H1 (cell line): ENCODE data around the gene SLC25A21. TPM values are rescaled to one million over a fixed set of nuclear protein-coding genes. Genes with fewer than 3 reads are reported as not detected.

Experiments
- CTCF ChIA-PET: fragments of 300-600 bp; sonication (Branson Sonifier 250); formaldehyde crosslinking; loops from one replicate; lab custom pipeline; 2021; ENCODE audit not compliant: partially characterized antibody; lab: Charles Lee
- POLR2A ChIA-PET: fragments of 300-600 bp; sonication (Branson Sonifier 250); formaldehyde crosslinking; loops from one replicate; lab custom pipeline; 2021; ENCODE audit warnings: inconsistent platforms; ENCODE audit not compliant: partially characterized antibody; lab: Charles Lee
- DNase-seq, 2 experiments: peaks; one replicate each; pipeline versions ENCODE4 v3.0.0 to v3.0.0-alpha.2; 2010 to 2022; ENCODE audit warnings: low spot score in 2 of 2, low read depth in 1 of 2, mixed read lengths in 1 of 2
- FAIRE-seq: peaks from 2 replicates; lab custom pipeline; 2011; peaks lifted over from hg19 to GRCh38; lab: Jason Lieb, UNC
- H2AFZ ChIP-seq: 2 replicates; pipeline ENCODE4 v1.8.1; 2012; ENCODE audit warnings: low read length, inconsistent platforms
- H2AK5ac ChIP-seq: 2 replicates; pipeline ENCODE4 v1.6.1; 2013; ENCODE audit warnings: low read depth, low read length
- H2BK120ac ChIP-seq: replicated peaks from 2 replicates; pipeline ENCODE3; 2013; ENCODE audit warnings: low read depth, low read length, inconsistent platforms
- H2BK12ac ChIP-seq: 2 replicates; pipeline ENCODE4 v1.6.1; 2013; ENCODE audit warnings: low read depth, low read length
- H2BK15ac ChIP-seq: 2 replicates; pipeline ENCODE4 v1.6.1; 2013; ENCODE audit warnings: low read length
- H2BK20ac ChIP-seq: 2 replicates; pipeline ENCODE4 v1.6.1; 2013; ENCODE audit warnings: low read length
- H2BK5ac ChIP-seq: 2 replicates; pipeline ENCODE4 v1.6.1; 2013; ENCODE audit warnings: low read depth, low read length
- H3K14ac ChIP-seq: 2 replicates; pipeline ENCODE4 v1.6.1; 2013; ENCODE audit warnings: inconsistent platforms; ENCODE audit not compliant: insufficient read length
- H3K18ac ChIP-seq: 2 replicates; pipeline ENCODE4 v1.6.1; 2013; ENCODE audit warnings: low read length; ENCODE audit errors: extremely low read depth
- H3K23ac ChIP-seq: 2 replicates; pipeline ENCODE4 v1.6.1; 2013; ENCODE audit warnings: inconsistent platforms; ENCODE audit not compliant: insufficient read length
- H3K23me2 ChIP-seq: 2 replicates; pipeline ENCODE4 v1.6.1; 2013; ENCODE audit warnings: low read depth, low read length
- H3K27ac ChIP-seq: 2 replicates; pipeline ENCODE4 v1.6.1; 2011; ENCODE audit warnings: low read depth, low read length, inconsistent platforms
- H3K27me3 ChIP-seq, 4 experiments: replicated peaks in 1 of 4; 1 replicate in 1 of 4; 2 replicates in 3 of 4; pipeline versions ENCODE4 v1.6.1 to v1.8.1; 2011 to 2013; ENCODE audit warnings: low read length in 3 of 4, mild to moderate bottlenecking in 3 of 4, inconsistent platforms in 2 of 4, mixed read lengths in 2 of 4, moderate library complexity in 1 of 4; ENCODE audit not compliant: control insufficient read depth in 3 of 4, insufficient read depth in 3 of 4; ENCODE audit errors: extremely low read depth in 1 of 4
- H3K36me3 ChIP-seq, 4 experiments: 2 replicates each; pipeline versions ENCODE4 v1.6.1 to v1.8.1; 2011 to 2013; ENCODE audit warnings: mild to moderate bottlenecking in 4 of 4, low read length in 3 of 4, moderate library complexity in 2 of 4, control low read depth in 1 of 4, inconsistent platforms in 1 of 4; ENCODE audit not compliant: insufficient read depth in 4 of 4, control insufficient read depth in 2 of 4
- H3K4ac ChIP-seq: replicated peaks from 2 replicates; pipeline ENCODE3; 2013; ENCODE audit warnings: low read length, low read depth, mixed read lengths, inconsistent platforms; ENCODE audit not compliant: insufficient read length
- H3K4me1 ChIP-seq, 4 experiments: replicated peaks in 1 of 4; 1 replicate in 1 of 4; 2 replicates in 3 of 4; pipeline versions ENCODE4 v1.6.1 to v1.8.1; 2011 to 2013; ENCODE audit warnings: low read length in 3 of 4, inconsistent platforms in 2 of 4, mixed read lengths in 1 of 4; ENCODE audit not compliant: insufficient read depth in 4 of 4, control insufficient read depth in 3 of 4
- H3K4me2 ChIP-seq, 2 experiments: 2 replicates each; pipeline versions ENCODE4 v1.6.1 to v1.8.1; 2011 to 2013; ENCODE audit warnings: low read depth in 2 of 2, low read length in 2 of 2, control low read depth in 1 of 2, inconsistent platforms in 1 of 2, mild to moderate bottlenecking in 1 of 2; ENCODE audit not compliant: insufficient read depth in 1 of 2
- H3K4me3 ChIP-seq, 4 experiments: fragments of 200-600, 300-600 bp in 1 of 4; sonication (generic), shearing (Covaris generic), sonication (Bioruptor Twin) in 1 of 4; 2 replicates each; pipeline versions ENCODE4 v1.5.1 to v1.8.1; 2011 to 2016; ENCODE audit warnings: low read length in 4 of 4, low read depth in 3 of 4, control low read depth in 2 of 4, inconsistent platforms in 2 of 4, mild to moderate bottlenecking in 2 of 4, mixed read lengths in 1 of 4, moderate library complexity in 1 of 4; ENCODE audit not compliant: insufficient read depth in 2 of 4; ENCODE audit errors: extremely low read depth in 1 of 4
- H3K56ac ChIP-seq: replicated peaks from 2 replicates; pipeline ENCODE3; 2013; ENCODE audit warnings: low read depth, mild to moderate bottlenecking, mixed read lengths, low read length, inconsistent platforms; ENCODE audit not compliant: insufficient read length
- H3K79me1 ChIP-seq: 2 replicates; pipeline ENCODE4 v1.6.1; 2013; ENCODE audit warnings: low read depth, low read length, control low read depth
- H3K79me2 ChIP-seq, 2 experiments: 2 replicates each; pipeline versions ENCODE4 v1.6.1 to v1.8.1; 2012 to 2013; ENCODE audit warnings: low read length in 2 of 2, mild to moderate bottlenecking in 2 of 2, inconsistent platforms in 1 of 2; ENCODE audit not compliant: insufficient read depth in 2 of 2, control insufficient read depth in 1 of 2
- H3K9ac ChIP-seq, 4 experiments: replicated peaks in 1 of 4; 1 replicate in 1 of 4; 2 replicates in 3 of 4; pipeline versions ENCODE4 v1.6.1 to v1.8.1; 2011 to 2013; ENCODE audit warnings: low read depth in 3 of 4, low read length in 3 of 4, control low read depth in 2 of 4, mild to moderate bottlenecking in 2 of 4, moderate library complexity in 2 of 4, inconsistent platforms in 1 of 4; ENCODE audit errors: extremely low read depth in 1 of 4
- H3K9me3 ChIP-seq, 2 experiments: 2 replicates each; pipeline versions ENCODE4 v1.6.1 to v1.8.1; 2012 to 2013; ENCODE audit warnings: mild to moderate bottlenecking in 2 of 2, moderate library complexity in 2 of 2, control low read depth in 1 of 2, inconsistent platforms in 1 of 2, low read depth in 1 of 2, low read length in 1 of 2, mixed read lengths in 1 of 2; ENCODE audit not compliant: insufficient read depth in 2 of 2
- H4K20me1 ChIP-seq, 2 experiments: replicated peaks in 1 of 2; 2 replicates each; pipeline versions ENCODE3 to v1.8.1; 2011 to 2013; ENCODE audit warnings: inconsistent platforms in 2 of 2, low read length in 2 of 2, mild to moderate bottlenecking in 1 of 2; ENCODE audit not compliant: insufficient read depth in 2 of 2, control insufficient read depth in 1 of 2
- H4K5ac ChIP-seq: 2 replicates; pipeline ENCODE4 v1.6.1; 2013; ENCODE audit warnings: low read length, low read depth, mixed read lengths, inconsistent platforms; ENCODE audit not compliant: insufficient read length
- H4K8ac ChIP-seq: 2 replicates; pipeline ENCODE4 v1.8.0; 2013; ENCODE audit warnings: mild to moderate bottlenecking, moderate library complexity, low read length, inconsistent platforms; ENCODE audit not compliant: insufficient read depth; ENCODE audit errors: extremely low read depth
- H4K91ac ChIP-seq: replicated peaks from 2 replicates; pipeline ENCODE3; 2013; ENCODE audit warnings: low read length, mixed read lengths, inconsistent platforms; ENCODE audit not compliant: insufficient read length
- BRCA1 ChIP-seq: IDR thresholded peaks from 2 replicates; pipeline ENCODE4 v1.6.1; 2012; ENCODE audit warnings: low read depth, low read length, improper control_type of control experiment
- CBX8 ChIP-seq: fragments of 300-800, 300-1000 bp; sonication (generic); IDR thresholded peaks from 2 replicates; pipeline ENCODE4 v1.7.1; 2016; ENCODE audit warnings: low read depth, low read length, borderline replicate concordance
- CHD2 ChIP-seq: IDR thresholded peaks from 2 replicates; pipeline ENCODE4 v1.6.1; 2012; ENCODE audit warnings: low read length, improper control_type of control experiment
- GTF2F1 ChIP-seq: IDR thresholded peaks from 2 replicates; pipeline ENCODE4 v1.6.1; 2012; ENCODE audit warnings: low read depth, low read length, improper control_type of control experiment, borderline replicate concordance
- HDAC2 ChIP-seq, 2 experiments: fragments of 300-600 bp in 1 of 2; sonication (generic) in 1 of 2; IDR thresholded peaks; 2 replicates each; pipeline ENCODE4 v1.6.1; 2011 to 2012; ENCODE audit warnings: low read depth in 2 of 2, low read length in 2 of 2, mild to moderate bottlenecking in 2 of 2, moderate library complexity in 2 of 2, borderline replicate concordance in 1 of 2, inconsistent platforms in 1 of 2
- KDM1A ChIP-seq: fragments of 200-600, 300-600 bp; sonication (generic); IDR thresholded peaks from 2 replicates; pipeline ENCODE4 v1.7.1; 2016; ENCODE audit warnings: mild to moderate bottlenecking, low read length, borderline replicate concordance
- POLR2A ChIP-seq, 2 experiments: IDR thresholded peaks; 1 replicate in 1 of 2; 2 replicates in 1 of 2; pipeline ENCODE4 v1.6.1; 2011; ENCODE audit warnings: low read depth in 2 of 2, low read length in 2 of 2, mild to moderate bottlenecking in 2 of 2; ENCODE audit errors: control extremely low read depth in 1 of 2
- SIX5 ChIP-seq: IDR thresholded peaks from 2 replicates; pipeline ENCODE4 v1.6.1; 2011; ENCODE audit warnings: mild to moderate bottlenecking, low read depth, low read length
- SRF ChIP-seq: IDR thresholded peaks from 2 replicates; pipeline ENCODE4 v1.6.1; 2011; ENCODE audit warnings: mild to moderate bottlenecking, low read depth, low read length, moderate library complexity
- WGBS, 2 experiments: shearing (Covaris generic) in 1 of 2; methylation state at CpG; one replicate each; pipeline versions ENCODE4 v1.1.6 to v1.1.7; 2013 to 2015; ENCODE audit warnings: low lambda C conversion rate in 2 of 2, mixed read lengths in 2 of 2, inconsistent platforms in 1 of 2, low coverage in 1 of 2, missing lambda C conversion rate in 1 of 2; ENCODE audit not compliant: insufficient replicate concordance in 2 of 2, insufficient coverage in 1 of 2, insufficient read length in 1 of 2; ENCODE audit errors: extremely low coverage in 1 of 2, missing lambda C conversion rate in 1 of 2; 5-methylcytosine and 5-hydroxymethylcytosine counted together
- polyA plus RNA-seq, 7 experiments: library from polyadenylated mRNA; depleted of rRNA in 3 of 7; stranded (reverse) in 5 of 7; unstranded in 2 of 7; fragments of >200 nt in 5 of 7; fragments of 200-250 nt in 2 of 7; gene quantifications; 1 replicate in 5 of 7; 2 replicates in 1 of 7; 4 replicates in 1 of 7; pipeline versions ENCODE4 v1.2.1 to v1.2.3, GENCODE V29; 2011 to 2013; ENCODE audit warnings: missing spikeins in 2 of 7, mixed read lengths in 2 of 7
- total RNA-seq: library from RNA; stranded (reverse); fragmentation: NEBNext Ultra II Directional; extraction: Animal tissue kit (Norgen Biotek cat#: 25700); gene quantifications from 2 replicates; pipeline ENCODE4 v1.2.1, GENCODE V29; 2021
- TF ChIP-seq, protein P1 (sequence below): IDR thresholded peaks from 2 replicates; pipeline ENCODE4 v1.6.1; 2011; ENCODE audit warnings: low read depth, mild to moderate bottlenecking, low read length; ENCODE audit not compliant: insufficient read depth
- TF ChIP-seq, protein P2 (sequence below): IDR thresholded peaks from 2 replicates; pipeline ENCODE4 v1.6.1; 2011; ENCODE audit warnings: low read length, improper control_type of control experiment
- TF ChIP-seq, protein P3 (sequence below): IDR thresholded peaks from 2 replicates; pipeline ENCODE4 v1.6.1; 2012; ENCODE audit warnings: inconsistent platforms

SLC25A21 gene
- total and polyA plus RNA-seq, 2 of the 8 experiments (the other 6 are each of a cell fraction or from before 2014, with no cell fraction given) = 6.9 to 15.7 TPM

DNA sequence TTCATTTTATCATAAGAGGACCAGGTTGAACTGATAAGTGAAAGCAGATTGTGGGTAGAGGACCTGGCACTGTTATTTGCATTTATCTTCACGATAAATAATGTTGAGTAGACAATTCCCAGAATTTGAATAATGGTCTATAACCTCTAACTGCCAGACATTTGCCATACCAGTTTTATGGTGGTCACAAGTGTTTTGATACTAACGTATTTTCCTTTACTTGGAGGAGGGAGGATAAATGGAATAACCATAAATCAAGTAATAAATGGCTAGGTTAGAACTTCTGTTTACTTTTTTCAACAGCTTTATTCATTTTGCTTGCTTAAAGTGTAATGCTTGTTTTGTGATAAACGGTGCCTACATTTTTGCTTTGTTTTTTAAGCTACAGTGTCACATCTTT lies 501.3 kb downstream of the SLC25A21 start:
- H2AFZ ChIP-seq = no peak overlapping the region
- no peak overlapping the region for H3K14ac ChIP-seq
- ChIA-PET POLR2A (no interaction called here), CTCF (interaction anchor here (1.0 to 2.4 kb wide), 2 partner anchors 8 to 271 kb away, joined by 3 to 6 read pairs; no protein-coding TSS in a partner anchor)
- H3K4me2 ChIP-seq = no peak overlapping the region
- no peak overlapping the region for H4K5ac ChIP-seq
- no peak for FAIRE-seq
- H3K18ac ChIP-seq = no peak overlapping the region
- no peak overlapping the region for H3K56ac ChIP-seq
- peaks cover 20 to 33% (median 25%) of the 10 kb centered on the region in 4 experiments for H3K27me3 ChIP-seq
- no peak overlapping the region for H2AK5ac ChIP-seq
- DNase-seq = no peak
- peaks cover 0 to 6% (median 2%) of the 10 kb centered on the region in 4 experiments; a peak in 6 of 7 replicates for H3K4me1 ChIP-seq
- no peak overlapping the region for H2BK15ac ChIP-seq
- no peak overlapping the region for H3K4me3 ChIP-seq
- H3K27ac ChIP-seq = no peak overlapping the region
- H4K8ac ChIP-seq = no peak overlapping the region
- peaks cover 4% of the 10 kb centered on the region; the same call in 1 of the 2 replicates for H3K23me2 ChIP-seq
- H3K9ac ChIP-seq = no peak overlapping the region
- no peaks in the 10 kb centered on the region for H3K79me1 ChIP-seq
- H3K4ac ChIP-seq = no peak overlapping the region
- H3K23ac ChIP-seq = no peak overlapping the region
- no peak overlapping the region for H2BK12ac ChIP-seq
- peaks cover 0 to 3% (median 0%) of the 10 kb centered on the region in 4 experiments; a peak in 1 of 8 replicates for H3K36me3 ChIP-seq
- WGBS, 2 experiments = 77% methylated on average over 3 of the region's 3 CpGs; no CpG with 5 or more reads in 1 of the 2 experiments
- no peak overlapping the region for H2BK20ac ChIP-seq
- no peak overlapping the region for H2BK5ac ChIP-seq
- H4K91ac ChIP-seq = no peak overlapping the region
- no peaks in the 10 kb centered on the region for H3K9me3 ChIP-seq
- no peak overlapping the region for H2BK120ac ChIP-seq
- no peaks in the 10 kb centered on the region for H3K79me2 ChIP-seq
- peaks cover 0 to 3% of the 10 kb centered on the region in 2 experiments for H4K20me1 ChIP-seq
- TF ChIP-seq KDM1A (no peak), CHD2 (no peak), BRCA1 (no peak), SRF (no peak), SIX5 (no peak), GTF2F1 (no peak), HDAC2 (IDR thresholded peaks at IDR 0.05; ENCODE audit: borderline replicate concordance in 1 of 2, low read depth in 2 of 2, low read length in 2 of 2) (no peak), POLR2A (IDR thresholded peaks at IDR 0.05; ENCODE audit: control extremely low read depth in 1 of 2, low read depth in 2 of 2, low read length in 2 of 2) (no peak), CBX8 (no peak)
- TF ChIP-seq, protein P1, sequence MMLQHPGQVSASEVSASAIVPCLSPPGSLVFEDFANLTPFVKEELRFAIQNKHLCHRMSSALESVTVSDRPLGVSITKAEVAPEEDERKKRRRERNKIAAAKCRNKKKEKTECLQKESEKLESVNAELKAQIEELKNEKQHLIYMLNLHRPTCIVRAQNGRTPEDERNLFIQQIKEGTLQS = no peak
- TF ChIP-seq, protein P2, sequence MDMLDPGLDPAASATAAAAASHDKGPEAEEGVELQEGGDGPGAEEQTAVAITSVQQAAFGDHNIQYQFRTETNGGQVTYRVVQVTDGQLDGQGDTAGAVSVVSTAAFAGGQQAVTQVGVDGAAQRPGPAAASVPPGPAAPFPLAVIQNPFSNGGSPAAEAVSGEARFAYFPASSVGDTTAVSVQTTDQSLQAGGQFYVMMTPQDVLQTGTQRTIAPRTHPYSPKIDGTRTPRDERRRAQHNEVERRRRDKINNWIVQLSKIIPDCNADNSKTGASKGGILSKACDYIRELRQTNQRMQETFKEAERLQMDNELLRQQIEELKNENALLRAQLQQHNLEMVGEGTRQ = no peak
- TF ChIP-seq, protein P3, sequence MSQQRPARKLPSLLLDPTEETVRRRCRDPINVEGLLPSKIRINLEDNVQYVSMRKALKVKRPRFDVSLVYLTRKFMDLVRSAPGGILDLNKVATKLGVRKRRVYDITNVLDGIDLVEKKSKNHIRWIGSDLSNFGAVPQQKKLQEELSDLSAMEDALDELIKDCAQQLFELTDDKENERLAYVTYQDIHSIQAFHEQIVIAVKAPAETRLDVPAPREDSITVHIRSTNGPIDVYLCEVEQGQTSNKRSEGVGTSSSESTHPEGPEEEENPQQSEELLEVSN = no peak
